GM12878 (cell line): ENCODE data around the gene STX16. TPM values are rescaled to one million over a fixed set of nuclear protein-coding genes. Genes with fewer than 3 reads are reported as not detected.

ENCODE experiments used
- ATAC-seq: fragments of 200-7000 bp; cut with Tn5 transposase; 3 replicates; pipeline ENCODE4 v1.9.1; 2020; ENCODE audit warnings: mild to moderate bottlenecking, moderate library complexity
- BruUV-seq: library from RNA; stranded (reverse); fragments of 400-500 nt; replicated peaks from 2 replicates; lab custom pipeline; 2021; lab: Mats Ljungman, UMichigan
- CTCF ChIA-PET: fragments of 300-600 bp; sonication (Branson Sonifier 250); formaldehyde crosslinking; extraction: SDS; loops from one replicate; lab custom pipeline; 2021; ENCODE audit warnings: inconsistent platforms; lab: Yijun Ruan, JAX
- POLR2A ChIA-PET: fragments of 350-600 bp; formaldehyde crosslinking; extraction: SDS; loops from one replicate; lab custom pipeline; 2021; ENCODE audit warnings: inconsistent platforms; lab: Charles Lee
- RAD21 ChIA-PET: fragments of 300-600 bp; sonication (Branson Sonifier 250); formaldehyde crosslinking; loops from one replicate; lab custom pipeline; 2023; ENCODE audit warnings: antibody characterized with exemption; ENCODE audit not compliant: unreplicated experiment; lab: Charles Lee
- SMC1A ChIA-PET: fragments of 300-600 bp; sonication (Branson Sonifier 250); formaldehyde crosslinking; loops from one replicate; lab custom pipeline; 2023; ENCODE audit not compliant: unreplicated experiment, uncharacterized antibody; lab: Charles Lee
- DNase-seq: peaks from one replicate; pipeline ENCODE4 v3.0.0-alpha.2; 2011; ENCODE audit warnings: low read depth, low spot score
- FAIRE-seq: peaks from 3 replicates; lab custom pipeline; 2011; peaks lifted over from hg19 to GRCh38; lab: Jason Lieb, UNC
- H2AFZ ChIP-seq: 2 replicates; pipeline ENCODE4 v1.6.0; 2011; ENCODE audit warnings: low read depth, low read length, control low read depth; ENCODE audit not compliant: control insufficient read depth
- H3K27ac ChIP-seq: 2 replicates; pipeline ENCODE4 v1.5.1; 2011; ENCODE audit warnings: control low read depth; ENCODE audit not compliant: control insufficient read depth, insufficient read depth
- H3K27me3 ChIP-seq, 2 experiments: replicated peaks in 1 of 2; 2 replicates each; pipeline versions ENCODE4 v1.6.0 to v1.6.1; 2011; ENCODE audit warnings: low read length in 1 of 2; ENCODE audit not compliant: control insufficient read depth in 2 of 2, insufficient read depth in 2 of 2
- H3K36me3 ChIP-seq, 2 experiments: 2 replicates each; pipeline ENCODE4 v1.5.1; 2011; ENCODE audit warnings: low read length in 1 of 2; ENCODE audit not compliant: control insufficient read depth in 2 of 2, insufficient read depth in 2 of 2
- H3K4me1 ChIP-seq: 2 replicates; pipeline ENCODE4 v1.6.1; 2011; ENCODE audit warnings: mild to moderate bottlenecking, low read length, moderate library complexity, mixed read lengths; ENCODE audit not compliant: control insufficient read depth, insufficient read depth
- H3K4me2 ChIP-seq: 2 replicates; pipeline ENCODE4 v1.6.0; 2011; ENCODE audit warnings: control low read depth; ENCODE audit not compliant: control insufficient read depth, insufficient read depth
- H3K4me3 ChIP-seq: fragments of 200-600 bp; sonication (generic); 2 replicates; pipeline ENCODE4 v1.5.1; 2016
- H3K79me2 ChIP-seq: 2 replicates; pipeline ENCODE4 v1.6.0; 2011; ENCODE audit warnings: low read length; ENCODE audit not compliant: control insufficient read depth, insufficient read depth
- H3K9ac ChIP-seq: 2 replicates; pipeline ENCODE4 v1.8.0; 2011; ENCODE audit warnings: low read length, control low read depth, mixed read lengths; ENCODE audit not compliant: control insufficient read depth, insufficient read depth
- H3K9me3 ChIP-seq: replicated peaks from 3 replicates; pipeline ENCODE4 v1.5.1; 2011; ENCODE audit warnings: mild to moderate bottlenecking, low read length; ENCODE audit not compliant: control insufficient read depth, insufficient read depth
- H4K20me1 ChIP-seq: 2 replicates; pipeline ENCODE4 v1.6.0; 2011; ENCODE audit not compliant: control insufficient read depth, insufficient read depth
- KDM1A ChIP-seq: fragments of 200-600 bp; sonication (generic); IDR thresholded peaks from 2 replicates; pipeline ENCODE4 v1.6.1; 2016; ENCODE audit warnings: borderline replicate concordance
- MEF2B ChIP-seq: fragments of 450-650 bp; IDR thresholded peaks from 2 replicates; pipeline ENCODE4 v1.6.1; 2018; ENCODE audit warnings: mild to moderate bottlenecking, moderate library complexity; ENCODE audit not compliant: partially characterized antibody, poor library complexity, severe bottlenecking
- PAX5 ChIP-seq: IDR thresholded peaks from 2 replicates; pipeline ENCODE4 v1.6.1; 2011; ENCODE audit warnings: low read depth, low read length, borderline replicate concordance
- PAX8 ChIP-seq: fragments of 450-650 bp; IDR thresholded peaks from 2 replicates; pipeline ENCODE4 v1.6.1; 2017; ENCODE audit warnings: mild to moderate bottlenecking, moderate library complexity
- RUNX3 ChIP-seq: IDR thresholded peaks from 2 replicates; pipeline ENCODE4 v1.6.1; 2012; ENCODE audit warnings: low read length, inconsistent platforms
- SMAD5 ChIP-seq: IDR thresholded peaks from 2 replicates; pipeline ENCODE4 v1.6.1; 2016; ENCODE audit warnings: antibody characterized with exemption, low read depth
- TARDBP ChIP-seq: IDR thresholded peaks from 2 replicates; pipeline ENCODE4 v1.6.1; 2016; ENCODE audit warnings: borderline replicate concordance
- TCF12 ChIP-seq: IDR thresholded peaks from 2 replicates; pipeline ENCODE4 v1.6.1; 2011; ENCODE audit warnings: low read depth, mild to moderate bottlenecking, low read length
- ZBTB4 ChIP-seq: fragments of 450-650 bp; formaldehyde crosslinking; IDR thresholded peaks from 2 replicates; pipeline ENCODE4 v1.4.0; 2022; ENCODE audit warnings: mild to moderate bottlenecking, moderate library complexity
- WGBS: methylation state at CpG from one replicate; pipeline ENCODE4 v1.1.6; 2016; ENCODE audit warnings: low lambda C conversion rate; ENCODE audit not compliant: insufficient replicate concordance, insufficient coverage; ENCODE audit errors: missing lambda C conversion rate; 5-methylcytosine and 5-hydroxymethylcytosine counted together
- in situ Hi-C: fragments of 300-500 bp; cut with MboI; formaldehyde crosslinking; loops from 9 replicates; pipeline ENCODE4 v1.14.3; 2018; ENCODE audit warnings: mixed read lengths
- intact Hi-C: fragments of 100-400 bp; cut with micrococcal nuclease; formaldehyde crosslinking; loops from one replicate; pipeline ENCODE4 v1.14.2; 2022; ENCODE audit not compliant: unreplicated experiment
- polyA plus RNA-seq, 11 experiments: library from polyadenylated mRNA; depleted of rRNA in 4 of 11; unstranded in 6 of 11; stranded (reverse) in 5 of 11; fragments of >200 nt; fragmentation: Nextera tagmentation in 4 of 11; fragmentation: Illumina TruSeq in 1 of 11; extraction: Ambion mirVana in 4 of 11; extraction: Trizol in 1 of 11; gene quantifications; 1 replicate in 1 of 11; 2 replicates in 10 of 11; pipeline versions ENCODE4 v1.2.1 to v1.2.3, GENCODE V29; 2011 to 2016; ENCODE audit warnings: inconsistent platforms in 2 of 11, missing spikeins in 2 of 11, low read depth in 1 of 11
- total RNA-seq, 4 experiments: library from RNA; depleted of rRNA in 3 of 4; stranded (reverse); fragments of >200 nt in 3 of 4; fragmentation: Illumina TruSeq in 1 of 4; extraction: Trizol in 1 of 4; gene quantifications; 2 replicates each; pipeline versions ENCODE4 v1.2.1 to v1.2.3, GENCODE V29; 2013 to 2021

The STX16 gene
- total and polyA plus RNA-seq, 10 of the 15 experiments (the other 5 are each of a cell fraction or from before 2014, with no cell fraction given), result 6.3 to 68.4 (median 35.8) TPM

- SMC1A ChIA-PET, result no interaction called here
These were observed 56.7 kb downstream of the STX16 start for GRCh38 chr20:58707770-58708169.

DNA sequence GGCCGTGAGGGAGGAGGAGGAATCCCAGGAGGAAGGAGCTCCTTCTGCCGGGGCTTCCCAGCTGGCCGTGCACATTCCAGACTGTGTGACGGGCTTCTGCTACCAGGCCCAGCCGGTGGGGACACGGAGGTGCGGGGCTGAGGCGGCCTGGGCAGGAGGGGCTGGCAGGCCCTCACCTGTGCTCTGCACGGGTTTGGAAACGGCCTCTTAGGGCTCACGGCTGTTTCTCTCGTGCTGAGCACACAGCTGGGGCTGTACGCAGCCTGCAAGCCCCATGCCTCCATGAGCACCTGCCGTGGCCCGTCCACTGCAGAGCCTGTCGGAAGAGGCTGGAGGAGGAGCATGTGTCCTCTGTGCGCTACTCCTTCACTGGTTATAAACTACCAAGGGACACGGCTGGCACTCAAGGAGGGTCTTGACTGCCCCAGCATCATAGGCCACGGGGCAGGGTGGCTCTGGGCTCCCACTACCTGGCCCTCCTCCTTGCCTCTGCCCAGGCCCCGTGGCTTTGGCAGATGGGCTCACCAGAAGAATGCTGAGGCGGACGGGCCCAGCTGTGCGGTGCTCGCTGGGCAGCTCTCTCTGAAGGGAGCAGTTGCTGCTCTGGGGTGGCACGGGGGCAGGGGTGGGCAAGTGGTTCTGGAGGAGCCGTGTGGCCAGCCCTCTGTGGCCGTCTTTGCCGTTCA is 57.3 kb downstream of the STX16 start:
- BruUV-seq, result no TSS peak
- TF ChIP-seq ZBTB4 (CRISPR knock-in tag) (no peak), KDM1A (no peak)
- 93% methylated on average over 28 of the region's 28 CpGs for WGBS

More at GRCh38 chr20:58707770-58708169, 56.7 kb downstream of the STX16 start:
- ChIA-PET POLR2A (no interaction called here), RAD21 (no interaction called here), CTCF (no interaction called here)
- FAIRE-seq (no peak), ATAC-seq (no peak), DNase-seq (no peak)
- intact Hi-C loops, result no loop called here
- BruUV-seq, result no TSS peak
- Histone ChIP-seq H3K9me3 (no peaks in the 10 kb centered on the region), H3K4me3 (no peak overlapping the region), H2AFZ (no peak overlapping the region), H4K20me1 (no peaks in the 10 kb centered on the region), H3K27me3 (no peaks in the 10 kb centered on the region), H3K4me2 (no peak overlapping the region), H3K4me1 (no peaks in the 10 kb centered on the region), H3K9ac (no peak overlapping the region), H3K36me3 (peaks cover 0 to 3% of the 10 kb centered on the region in 2 experiments; a peak in 2 of 4 replicates), H3K79me2 (no peaks in the 10 kb centered on the region), H3K27ac (no peak overlapping the region)
- WGBS, result 88% methylated on average over 10 of the region's 10 CpGs
- in situ Hi-C loops, result no loop called here
- TF ChIP-seq PAX8 (no peak), RUNX3 (no peak), TCF12 (no peak), MEF2B (no peak), TARDBP (no peak), SMAD5 (no peak), PAX5 (no peak)

More for the DNA sequence above, 57.3 kb downstream of the STX16 start:
- intact Hi-C loops, result no loop called here
- Histone ChIP-seq H3K27me3 (no peaks in the 10 kb centered on the region), H3K36me3 (peaks cover 0 to 3% of the 10 kb centered on the region in 2 experiments; a peak in 2 of 4 replicates), H2AFZ (no peak overlapping the region), H3K9ac (no peak overlapping the region), H3K4me2 (no peak overlapping the region), H3K27ac (no peak overlapping the region), H3K79me2 (no peaks in the 10 kb centered on the region), H4K20me1 (no peaks in the 10 kb centered on the region), H3K9me3 (no peaks in the 10 kb centered on the region), H3K4me1 (no peaks in the 10 kb centered on the region), H3K4me3 (no peak overlapping the region)
- DNase-seq (no peak), ATAC-seq (no peak; the same call in 2 of the 3 replicates), FAIRE-seq (no peak)
- in situ Hi-C loops, result no loop called here
- ChIA-PET SMC1A (no interaction called here), RAD21 (no interaction called here), CTCF (no interaction called here), POLR2A (no interaction called here)
